GM12801 (cell line): ENCODE measurements around the gene BBC3.

Experiments
- TF ChIP-seq, protein P1 (sequence below): IDR thresholded peaks from one replicate; pipeline ENCODE4 v1.5.1; 2011; ENCODE audit warnings: control low read depth; ENCODE audit not compliant: insufficient read length; ENCODE audit errors: extremely low read depth

BBC3 gene

DNA sequence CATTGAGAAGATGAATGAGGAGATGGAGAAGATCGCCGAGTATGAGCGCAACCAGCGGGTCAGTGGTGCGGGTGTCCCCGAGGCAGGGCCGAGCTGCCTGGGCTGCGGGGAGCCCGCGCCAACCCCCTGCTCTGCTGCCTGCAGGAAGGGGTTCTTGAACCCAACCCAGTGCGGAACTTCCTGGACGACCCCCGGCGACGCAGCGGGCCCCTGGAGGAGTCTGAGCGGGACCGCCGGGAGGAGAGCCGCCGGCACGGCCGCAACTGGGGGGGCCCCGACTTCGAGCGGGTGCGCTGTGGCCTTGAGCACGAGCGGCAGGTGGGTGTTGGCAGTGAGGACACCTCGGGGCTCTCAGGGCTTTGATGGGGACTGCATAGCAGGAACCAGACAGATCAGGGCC lies 33.6 kb upstream of the BBC3 start:
- TF ChIP-seq, protein P1, sequence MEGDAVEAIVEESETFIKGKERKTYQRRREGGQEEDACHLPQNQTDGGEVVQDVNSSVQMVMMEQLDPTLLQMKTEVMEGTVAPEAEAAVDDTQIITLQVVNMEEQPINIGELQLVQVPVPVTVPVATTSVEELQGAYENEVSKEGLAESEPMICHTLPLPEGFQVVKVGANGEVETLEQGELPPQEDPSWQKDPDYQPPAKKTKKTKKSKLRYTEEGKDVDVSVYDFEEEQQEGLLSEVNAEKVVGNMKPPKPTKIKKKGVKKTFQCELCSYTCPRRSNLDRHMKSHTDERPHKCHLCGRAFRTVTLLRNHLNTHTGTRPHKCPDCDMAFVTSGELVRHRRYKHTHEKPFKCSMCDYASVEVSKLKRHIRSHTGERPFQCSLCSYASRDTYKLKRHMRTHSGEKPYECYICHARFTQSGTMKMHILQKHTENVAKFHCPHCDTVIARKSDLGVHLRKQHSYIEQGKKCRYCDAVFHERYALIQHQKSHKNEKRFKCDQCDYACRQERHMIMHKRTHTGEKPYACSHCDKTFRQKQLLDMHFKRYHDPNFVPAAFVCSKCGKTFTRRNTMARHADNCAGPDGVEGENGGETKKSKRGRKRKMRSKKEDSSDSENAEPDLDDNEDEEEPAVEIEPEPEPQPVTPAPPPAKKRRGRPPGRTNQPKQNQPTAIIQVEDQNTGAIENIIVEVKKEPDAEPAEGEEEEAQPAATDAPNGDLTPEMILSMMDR, result no peak

DNA sequence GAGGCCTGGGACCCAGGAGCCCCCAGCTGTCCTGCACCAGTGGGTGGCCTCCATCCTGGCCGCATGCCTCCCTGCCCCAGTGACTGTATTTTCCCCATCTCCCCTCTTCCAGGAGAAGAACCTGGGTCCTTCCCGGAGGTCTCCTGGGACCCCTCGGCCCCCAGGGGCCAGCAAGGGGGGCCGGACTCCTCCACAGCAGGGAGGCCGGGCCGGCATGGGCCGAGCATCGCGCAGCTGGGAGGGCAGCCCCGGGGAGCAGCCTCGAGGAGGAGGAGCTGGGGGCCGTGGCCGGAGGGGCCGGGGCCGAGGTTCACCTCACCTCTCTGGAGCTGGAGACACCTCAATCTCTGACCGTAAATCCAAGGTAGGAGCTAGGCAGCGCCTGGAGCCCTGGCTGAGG lies 29.5 kb upstream of the BBC3 start:
- TF ChIP-seq, protein P1, result no peak

DNA sequence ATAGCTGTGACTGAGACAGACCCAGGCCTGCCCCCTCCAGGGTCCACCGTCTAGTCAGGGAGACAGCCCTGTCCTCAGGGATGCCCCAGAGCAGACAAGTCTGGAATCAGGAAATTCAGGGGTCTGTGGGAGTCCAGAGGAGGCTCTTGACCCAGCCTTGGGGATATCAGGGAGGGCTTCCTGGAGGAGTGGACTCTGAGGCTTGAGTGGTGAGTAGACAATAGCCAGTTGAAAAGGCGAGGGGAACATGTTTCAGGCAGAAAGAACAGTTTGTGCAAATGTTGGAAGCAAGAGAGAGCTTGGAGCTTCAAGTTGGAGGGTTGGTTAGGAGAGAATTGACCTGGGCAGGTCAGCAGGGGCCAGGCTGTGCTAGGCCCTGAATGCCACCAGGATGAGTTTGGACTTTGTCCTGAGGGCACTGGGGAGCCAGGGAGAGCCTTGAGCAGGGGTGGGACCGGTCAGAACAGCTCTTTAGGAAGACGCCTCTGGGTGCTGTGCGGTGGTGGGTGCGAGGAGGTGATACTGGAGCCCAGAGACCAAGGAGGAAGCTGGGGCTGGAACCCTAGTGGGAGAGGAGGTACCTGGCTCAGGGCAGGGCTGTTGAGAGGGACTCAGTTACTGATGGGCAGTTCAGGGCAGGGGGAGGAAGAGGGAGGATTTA lies 28.0 kb upstream of the BBC3 start:
- TF ChIP-seq, protein P1, result no peak

DNA sequence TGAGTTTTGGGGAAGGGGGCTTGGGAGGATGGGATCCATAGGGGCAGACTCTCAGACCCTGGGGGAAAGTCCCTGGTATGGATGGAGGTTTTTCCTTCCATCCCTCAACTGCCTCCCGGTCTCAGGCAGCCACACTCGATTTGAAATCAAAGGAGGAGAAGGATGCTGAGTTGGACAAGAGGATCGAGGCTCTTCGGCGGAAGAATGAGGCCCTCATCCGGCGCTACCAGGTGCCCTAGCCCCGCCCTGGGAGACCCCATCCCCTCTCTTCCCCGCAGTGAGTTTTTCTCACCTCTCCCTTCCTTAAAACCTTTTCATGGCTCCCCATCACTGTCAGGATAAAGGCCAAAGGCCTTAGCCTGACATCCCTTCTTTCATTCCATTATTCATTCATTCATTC lies 27.4 kb upstream of the BBC3 start:
- TF ChIP-seq, protein P1, result no peak

DNA sequence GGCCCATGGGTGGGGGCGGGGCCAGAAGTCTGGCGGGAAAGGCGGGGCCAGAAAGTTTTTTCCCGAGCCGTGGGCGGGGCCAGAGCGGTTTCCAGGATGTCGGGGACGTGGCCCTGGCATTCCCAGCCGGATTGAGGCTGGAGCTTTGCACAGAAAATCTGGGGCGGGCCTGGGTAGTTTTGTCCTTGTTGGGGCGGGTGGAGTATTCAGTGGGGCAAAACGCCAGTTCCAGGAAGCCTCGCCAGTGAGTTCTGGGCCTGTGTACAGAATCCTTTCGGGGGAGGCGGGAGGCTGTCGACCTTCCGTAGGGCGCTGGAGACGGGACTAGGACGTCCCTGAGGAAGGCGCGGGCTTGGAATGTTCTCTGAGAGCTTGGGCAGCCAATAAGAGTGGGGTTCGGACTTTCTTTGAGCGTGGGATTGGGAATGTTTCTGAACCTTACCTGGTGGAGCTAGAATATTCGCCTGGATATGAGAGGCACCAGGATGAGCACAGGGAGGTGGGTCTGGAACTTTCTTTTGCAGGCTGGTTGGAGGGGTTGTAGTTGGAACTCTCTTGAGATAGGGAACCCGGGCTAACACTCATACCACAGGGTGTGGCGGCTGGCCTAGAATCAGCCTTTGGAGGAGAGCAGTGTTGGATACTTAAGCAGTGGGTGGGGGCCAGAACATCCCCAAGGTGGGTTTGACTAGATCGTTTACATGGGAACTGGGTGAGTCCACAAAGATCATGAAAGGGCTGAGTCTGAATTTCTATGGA lies 26.6 kb upstream of the BBC3 start:
- TF ChIP-seq, protein P1, result no peak

DNA sequence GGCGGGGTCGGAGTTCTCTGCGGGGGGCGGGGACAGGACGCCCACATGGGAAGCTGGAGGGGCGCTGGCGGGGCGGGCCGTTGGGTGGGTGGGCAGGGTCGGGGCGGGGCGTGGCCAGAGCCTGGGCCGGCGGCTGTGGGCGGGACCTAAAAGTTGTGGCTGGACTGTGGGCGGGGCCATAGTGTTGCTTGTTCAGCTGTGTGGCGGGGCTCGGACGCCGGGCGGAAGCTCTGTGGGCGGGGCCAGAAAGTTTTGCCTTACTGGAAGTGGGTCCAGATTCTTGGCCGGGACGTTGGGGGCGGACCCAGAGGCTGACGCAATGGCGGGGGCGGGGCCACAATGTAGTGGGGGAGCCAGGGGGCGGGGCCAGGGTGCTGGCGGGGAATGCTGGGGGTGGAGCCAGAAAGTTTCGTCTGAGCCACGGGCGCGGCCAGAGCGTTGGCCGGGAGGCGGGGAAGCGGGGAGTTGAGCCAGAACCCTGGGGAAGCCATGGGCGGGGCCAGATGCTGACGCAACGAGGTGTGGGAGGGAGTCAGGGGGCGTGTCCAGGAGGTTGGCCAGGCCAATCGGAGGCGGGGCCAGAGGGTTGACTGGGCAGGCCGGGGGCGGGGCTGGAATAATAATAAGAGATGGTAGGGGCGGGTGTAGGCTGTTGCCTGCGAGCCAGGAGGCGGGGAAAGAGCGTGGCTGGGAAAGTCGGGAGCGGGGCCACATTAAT lies 25.9 kb upstream of the BBC3 start:
- TF ChIP-seq, protein P1, result no peak

DNA sequence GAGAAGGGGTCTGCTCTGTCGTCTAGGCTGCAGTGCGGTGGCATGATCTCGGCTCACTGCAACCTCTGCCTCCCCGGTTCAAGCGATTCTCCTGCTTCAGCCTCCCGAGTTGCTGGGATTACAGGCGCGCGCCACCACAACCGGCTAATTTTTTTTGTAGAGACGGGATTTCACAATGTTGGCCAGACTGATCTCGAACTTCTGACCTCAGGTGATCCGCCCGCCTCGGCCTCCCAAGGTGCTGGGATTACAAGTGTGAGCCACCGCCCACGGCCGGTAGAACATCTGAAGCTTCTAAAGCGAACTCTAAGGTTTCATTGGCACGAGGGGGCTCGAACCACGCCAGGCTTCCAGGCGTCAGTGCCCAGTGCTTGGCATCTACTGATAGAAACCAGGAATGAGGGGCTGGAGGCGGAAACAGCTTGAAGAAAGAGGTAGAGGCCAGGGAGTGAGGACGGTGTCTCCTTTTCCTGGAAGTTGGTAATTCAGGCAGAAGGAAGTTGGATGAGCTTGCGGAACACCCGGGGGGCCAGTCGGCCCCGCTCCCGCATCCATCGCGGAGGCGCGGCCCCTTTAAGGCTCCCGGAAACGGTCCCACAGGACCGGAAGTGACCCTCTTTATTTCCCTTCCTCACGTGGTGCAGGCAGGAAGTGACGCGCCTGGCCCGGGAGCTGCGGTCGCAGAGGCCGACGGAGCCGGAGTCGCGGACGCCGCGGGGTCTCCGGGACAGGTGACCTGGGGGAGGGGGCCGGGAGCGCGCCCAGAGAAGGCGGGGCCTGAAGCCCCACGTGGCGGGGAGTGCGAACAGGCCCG lies 25.1 kb upstream of the BBC3 start, which contains the start of gene CCDC9:
TSS of gene CCDC9 (plus strand) at position 647 of the 814 bp plus-strand sequence. CDS start 1,876 bp downstream, outside the sequence.
- TF ChIP-seq, protein P1, result no peak
